GM23338 (cell line): Measurements from ENCODE around the gene DEPDC1.

Experiments used
- CREB1 ChIP-seq: fragments of 250-450 bp; sonication (Bioruptor Pico); IDR thresholded peaks from 2 replicates; pipeline ENCODE4 v1.5.0; 2020; ENCODE audit warnings: low read depth, mild to moderate bottlenecking, moderate library complexity
- CTCF ChIP-seq, 2 experiments: fragments of 200-600 bp in 1 of 2; sonication (generic) in 1 of 2; conservative IDR thresholded peaks; 2 replicates each; pipeline versions ENCODE4 v1.5.1 to v1.6.1; 2016 to 2017; ENCODE audit warnings: antibody characterized with exemption in 2 of 2, low read depth in 2 of 2, mild to moderate bottlenecking in 2 of 2, moderate library complexity in 1 of 2
- ETS1 ChIP-seq: IDR thresholded peaks from 2 replicates; pipeline ENCODE4 v1.6.1; 2016; ENCODE audit warnings: antibody characterized with exemption
- EZH2 ChIP-seq: fragments of 200-600 bp; sonication (generic); IDR thresholded peaks from one replicate; pipeline ENCODE4 v1.8.0; 2017; ENCODE audit warnings: antibody characterized with exemption, mild to moderate bottlenecking, low read depth; ENCODE audit not compliant: unreplicated experiment
- EZH2phosphoT487 ChIP-seq: fragments of 200-600 bp; sonication (generic); IDR thresholded peaks from one replicate; pipeline ENCODE4 v1.8.1; 2018; ENCODE audit warnings: antibody characterized with exemption; ENCODE audit not compliant: unreplicated experiment
- JUNB ChIP-seq: IDR thresholded peaks from one replicate; pipeline ENCODE4 v1.6.1; 2016; ENCODE audit warnings: antibody characterized with exemption; ENCODE audit not compliant: unreplicated experiment
- NANOG ChIP-seq: IDR thresholded peaks from 2 replicates; pipeline ENCODE4 v1.6.1; 2016; ENCODE audit warnings: antibody characterized with exemption, borderline replicate concordance
- POLR2AphosphoS5 ChIP-seq: IDR thresholded peaks from 2 replicates; pipeline ENCODE4 v1.6.1; 2016; ENCODE audit warnings: antibody characterized with exemption, low read depth
- REST ChIP-seq: IDR thresholded peaks from one replicate; pipeline ENCODE4 v1.6.1; 2018; ENCODE audit warnings: antibody characterized with exemption; ENCODE audit not compliant: unreplicated experiment
- STAT1 ChIP-seq: IDR thresholded peaks from one replicate; pipeline ENCODE4 v1.6.1; 2016; ENCODE audit warnings: antibody characterized with exemption; ENCODE audit not compliant: unreplicated experiment
- ZNF114 ChIP-seq: fragments of 250-450 bp; sonication (Bioruptor Pico); IDR thresholded peaks from 2 replicates; pipeline ENCODE4 v1.5.0; 2020; ENCODE audit warnings: mild to moderate bottlenecking, moderate library complexity
- ZNF331 ChIP-seq: fragments of 250-450 bp; sonication (Bioruptor Pico); IDR thresholded peaks from 2 replicates; pipeline ENCODE4 v1.5.0; 2020; ENCODE audit warnings: low read depth, mild to moderate bottlenecking, moderate library complexity
- ZNF462 ChIP-seq: fragments of 250-450 bp; sonication (Bioruptor Pico); IDR thresholded peaks from 2 replicates; pipeline ENCODE4 v1.5.0; 2020; ENCODE audit warnings: mild to moderate bottlenecking, moderate library complexity

- TF ChIP-seq CTCF (conservative IDR thresholded peaks at IDR 0.05; ENCODE audit: low read depth in 2 of 2) = no peak
- no peak for TF ChIP-seq REST
- no peak for TF ChIP-seq ZNF331 (CRISPR knock-in tag)
- TF ChIP-seq POLR2AphosphoS5 = no peak
- TF ChIP-seq EZH2 = no peak
- no peak for TF ChIP-seq JUNB
- no peak for TF ChIP-seq EZH2phosphoT487
- no peak for TF ChIP-seq ZNF114 (CRISPR knock-in tag)
- no peak for TF ChIP-seq ETS1
- no peak for TF ChIP-seq STAT1
- no peak for TF ChIP-seq NANOG
- TF ChIP-seq CREB1 = no peak
- no peak for TF ChIP-seq ZNF462
Measured at GRCh38 chr1:68479501-68479900, 17.4 kb downstream of the DEPDC1 start.
